Keratinocyte (primary cell): Measurements from ENCODE around the gene GPR137.

Source experiments
- CTCF ChIP-seq, 3 experiments: IDR thresholded peaks in 1 of 3; conservative IDR thresholded peaks in 1 of 3; optimal IDR thresholded peaks in 1 of 3; 2 replicates in 2 of 3; 3 replicates in 1 of 3; pipeline versions ENCODE3 to v1.5.1; 2011; ENCODE audit warnings: low read length in 3 of 3, mild to moderate bottlenecking in 3 of 3, moderate library complexity in 2 of 3, control low read depth in 1 of 3, inconsistent platforms in 1 of 3; ENCODE audit not compliant: insufficient read depth in 2 of 3; ENCODE audit errors: extremely low read depth in 1 of 3
- EZH2 ChIP-seq: IDR thresholded peaks from one replicate; pipeline ENCODE4 v1.6.1; 2012; ENCODE audit warnings: inconsistent platforms, mild to moderate bottlenecking, low read length, moderate library complexity

GRCh38 chr11:64268025-64268892 is 17.4 kb upstream of the GPR137 start:
- TF ChIP-seq CTCF (optimal IDR thresholded peaks at IDR 0.05 in 1 of 3, IDR thresholded peaks at IDR 0.05 in 1 of 3, conservative IDR thresholded peaks at IDR 0.05 in 1 of 3; ENCODE audit: extremely low read depth in 1 of 3, insufficient read depth in 2 of 3, low read length in 3 of 3), result no peak
- TF ChIP-seq EZH2, result no peak
